GM19193 (cell line): ENCODE data around the gene TCERG1L.

ENCODE experiments used
- POLR2A ChIP-seq: IDR thresholded peaks from 4 replicates; pipeline ENCODE4 v1.6.1; 2011; ENCODE audit not compliant: insufficient read depth, insufficient read length; ENCODE audit errors: extremely low read depth

TCERG1L gene

DNA sequence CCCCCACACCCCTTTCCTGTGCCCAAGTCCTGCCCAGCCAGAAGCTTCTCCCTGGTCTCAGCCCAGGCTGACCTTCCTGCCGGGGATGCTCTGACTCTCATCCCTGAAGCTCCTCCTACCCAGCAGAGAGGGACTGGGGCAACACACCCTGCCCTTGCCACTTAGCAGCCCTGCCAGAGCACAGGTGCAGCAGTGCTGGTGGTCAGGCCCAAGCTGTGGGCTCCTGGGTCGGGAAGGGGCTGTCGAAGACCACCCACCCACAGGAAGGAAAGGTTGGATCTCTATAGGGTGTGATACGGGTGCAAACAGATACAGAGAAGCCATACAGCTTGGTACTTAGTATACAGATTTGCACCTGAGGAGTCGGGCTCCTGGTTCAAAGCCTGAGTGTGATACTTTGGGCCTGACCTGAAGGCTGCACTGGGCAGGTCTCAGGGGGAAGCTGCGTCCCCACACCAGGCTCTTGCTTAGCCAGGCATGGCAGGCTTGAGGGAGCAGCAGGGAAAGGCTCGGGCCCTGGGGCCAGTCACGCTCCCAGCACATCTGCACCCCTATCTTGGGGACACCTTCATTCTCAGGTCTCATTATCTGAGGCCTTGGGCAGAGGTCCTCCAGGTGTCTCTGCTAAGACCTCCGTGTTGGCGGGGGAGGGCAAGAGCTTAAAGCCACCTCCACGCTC lies 47.3 kb downstream of the TCERG1L start:
- TF ChIP-seq POLR2A = no peak

DNA sequence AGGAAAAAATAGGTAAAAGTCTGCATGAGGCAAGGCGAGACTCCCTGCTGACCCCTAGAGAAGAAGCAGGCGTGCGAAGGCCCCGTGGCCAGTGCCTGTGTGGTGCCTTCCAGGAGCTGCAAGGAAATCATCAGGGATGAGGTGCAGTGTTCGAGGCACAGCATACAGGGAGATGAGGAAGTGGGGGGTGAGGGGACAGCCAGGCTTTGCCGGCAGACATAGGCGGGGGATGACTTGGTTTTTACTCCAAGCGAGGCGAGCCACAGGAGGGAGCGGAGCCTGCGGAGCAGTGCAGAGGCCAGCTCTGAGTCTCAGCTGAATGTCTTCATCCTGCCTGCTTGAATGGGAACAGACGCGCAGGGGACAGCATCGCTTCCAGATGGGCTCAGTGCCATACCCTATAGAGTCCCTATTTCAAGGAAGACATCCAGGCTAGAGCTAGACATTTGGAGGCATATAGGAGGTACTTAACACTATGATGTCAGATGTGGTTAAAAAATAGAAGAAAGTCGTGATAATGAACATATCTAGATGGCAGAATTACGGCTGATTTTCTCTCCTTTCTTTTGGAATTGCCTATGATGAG lies 49.5 kb downstream of the TCERG1L start:
- TF ChIP-seq POLR2A = no peak

DNA sequence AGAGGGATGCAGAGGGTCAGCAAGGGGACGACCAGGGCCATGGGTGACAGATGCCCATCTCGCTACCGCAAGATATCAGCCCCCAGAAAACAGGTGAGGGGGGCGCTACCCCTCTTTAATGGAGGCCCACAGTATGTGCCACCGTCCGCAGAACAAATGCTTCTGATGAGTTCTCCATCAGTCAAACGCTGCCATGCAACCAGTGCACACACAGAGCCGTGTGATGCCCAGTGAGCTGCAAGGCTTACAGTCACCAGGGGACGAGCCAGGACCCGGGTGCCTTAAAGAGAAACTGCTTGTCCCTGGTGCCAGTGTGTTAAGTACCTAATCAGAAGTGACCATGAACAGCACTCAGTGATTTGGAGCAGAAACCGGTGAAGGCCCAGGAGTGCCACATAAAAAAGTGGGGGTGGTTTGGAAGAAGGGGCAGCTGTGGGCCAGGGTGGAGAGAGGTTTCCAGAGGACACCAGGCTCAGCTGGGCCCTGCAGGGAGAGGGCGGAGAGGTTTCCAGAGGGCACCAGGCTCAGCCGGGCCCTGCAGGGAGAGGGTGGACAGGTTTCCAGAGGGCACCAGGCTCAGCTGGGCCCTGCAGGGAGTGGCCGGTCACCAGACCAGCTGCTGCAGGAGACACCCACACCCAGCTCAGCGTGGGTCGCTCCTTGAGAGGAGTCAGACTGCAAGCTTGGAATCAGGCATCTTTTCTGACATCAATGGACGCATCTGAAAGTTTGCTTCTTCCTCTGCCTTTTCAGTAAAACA lies 50.9 kb downstream of the TCERG1L start:
- no peak for TF ChIP-seq POLR2A

DNA sequence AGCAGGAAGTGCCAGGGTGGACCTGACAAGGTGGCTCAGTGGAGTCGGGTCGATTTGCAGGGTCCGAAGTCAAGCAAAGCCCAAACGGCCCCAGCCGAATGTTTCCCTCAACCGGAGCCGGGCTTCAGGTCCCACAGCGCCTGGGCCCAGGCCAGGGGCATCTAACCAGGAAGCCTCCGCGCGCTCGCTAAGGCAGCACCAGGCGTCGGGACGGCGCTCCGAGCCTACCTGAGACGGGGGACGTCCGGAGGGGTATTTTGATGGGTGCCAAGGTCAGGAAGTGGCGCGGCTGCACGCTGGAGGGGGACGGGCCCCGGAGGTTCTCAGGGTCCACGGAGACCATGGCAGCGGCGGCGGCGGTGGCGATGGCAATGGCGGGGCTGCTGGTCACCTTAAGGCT lies 51.5 kb downstream of the TCERG1L start:
- no peak for TF ChIP-seq POLR2A

DNA sequence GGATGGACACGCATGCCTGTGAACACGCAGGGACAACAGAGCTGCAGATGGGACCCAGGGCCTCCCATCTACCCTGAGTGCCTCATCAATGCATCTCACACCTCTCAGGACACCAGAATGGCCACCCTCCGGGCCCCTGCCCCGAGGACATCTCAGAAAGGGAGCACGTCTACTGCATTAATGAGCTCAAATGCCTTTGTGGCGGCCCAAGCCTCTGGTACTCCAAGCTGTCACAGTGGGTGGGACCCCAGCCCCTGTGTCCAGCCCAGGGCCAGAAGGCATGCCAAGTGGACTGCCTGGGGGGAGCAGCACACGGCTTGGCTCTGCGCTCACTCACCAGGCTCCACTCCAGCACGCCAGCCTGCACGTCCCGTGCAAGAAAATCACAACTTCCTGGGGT lies 52.0 kb downstream of the TCERG1L start:
- TF ChIP-seq POLR2A = no peak

DNA sequence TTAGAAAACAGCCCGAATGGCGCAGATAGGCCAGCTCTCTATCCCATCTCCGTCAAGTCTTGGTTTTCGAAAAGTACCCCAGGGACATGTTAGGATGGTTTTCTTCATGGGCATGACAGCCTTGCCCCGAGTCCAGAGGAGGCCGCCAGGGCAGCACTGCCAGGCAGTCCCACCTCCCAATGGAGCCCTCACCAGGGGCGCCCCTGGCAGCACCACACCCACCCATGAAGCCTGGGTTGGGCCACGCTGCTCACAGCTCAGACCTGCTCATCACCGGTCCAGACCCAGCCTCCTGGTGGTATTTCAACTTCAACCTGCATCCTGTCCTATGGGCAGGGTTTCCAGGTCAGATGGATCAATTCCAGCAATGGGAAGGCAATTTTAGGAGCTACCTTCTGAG lies 53.3 kb downstream of the TCERG1L start:
- no peak for TF ChIP-seq POLR2A

DNA sequence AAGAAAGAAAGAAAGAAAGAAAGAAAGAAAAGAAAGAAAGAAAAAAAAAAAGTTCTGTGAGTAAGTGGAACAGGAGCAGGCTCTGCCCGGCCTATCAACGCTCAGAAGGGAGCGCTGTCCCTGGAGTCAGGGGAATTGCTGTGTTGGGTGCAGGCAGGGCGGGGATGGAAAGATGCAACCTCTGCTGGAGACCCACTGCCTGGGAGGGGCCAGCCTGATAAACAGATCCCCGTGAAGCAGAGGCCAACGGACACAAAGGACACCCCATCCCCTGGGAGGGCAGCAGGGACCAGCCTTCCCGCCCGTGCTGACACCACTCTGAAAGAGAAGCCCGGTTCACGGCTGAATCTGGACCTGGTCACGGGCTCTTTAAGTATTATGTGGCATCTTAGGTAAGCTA lies 54.5 kb downstream of the TCERG1L start:
- no peak for TF ChIP-seq POLR2A

DNA sequence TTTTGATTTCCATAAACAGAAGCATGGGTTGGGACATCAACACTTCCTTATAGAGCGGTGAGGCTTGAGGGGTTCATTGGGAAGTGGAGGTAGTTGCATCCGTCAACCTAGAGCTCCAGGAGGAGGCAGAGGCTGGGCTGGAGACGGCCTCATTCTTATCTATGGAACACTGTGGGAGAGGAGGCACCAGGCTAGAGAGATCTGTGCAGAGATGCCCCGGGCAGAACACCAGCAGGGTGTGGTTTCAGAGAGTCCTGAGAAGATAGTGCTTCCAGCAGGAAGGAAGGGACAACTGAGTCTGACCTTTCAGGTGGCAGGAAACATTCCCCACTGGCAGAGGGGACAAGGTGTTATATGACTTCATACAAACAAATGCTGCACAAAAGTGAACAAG lies 56.7 kb downstream of the TCERG1L start:
- no peak for TF ChIP-seq POLR2A

DNA sequence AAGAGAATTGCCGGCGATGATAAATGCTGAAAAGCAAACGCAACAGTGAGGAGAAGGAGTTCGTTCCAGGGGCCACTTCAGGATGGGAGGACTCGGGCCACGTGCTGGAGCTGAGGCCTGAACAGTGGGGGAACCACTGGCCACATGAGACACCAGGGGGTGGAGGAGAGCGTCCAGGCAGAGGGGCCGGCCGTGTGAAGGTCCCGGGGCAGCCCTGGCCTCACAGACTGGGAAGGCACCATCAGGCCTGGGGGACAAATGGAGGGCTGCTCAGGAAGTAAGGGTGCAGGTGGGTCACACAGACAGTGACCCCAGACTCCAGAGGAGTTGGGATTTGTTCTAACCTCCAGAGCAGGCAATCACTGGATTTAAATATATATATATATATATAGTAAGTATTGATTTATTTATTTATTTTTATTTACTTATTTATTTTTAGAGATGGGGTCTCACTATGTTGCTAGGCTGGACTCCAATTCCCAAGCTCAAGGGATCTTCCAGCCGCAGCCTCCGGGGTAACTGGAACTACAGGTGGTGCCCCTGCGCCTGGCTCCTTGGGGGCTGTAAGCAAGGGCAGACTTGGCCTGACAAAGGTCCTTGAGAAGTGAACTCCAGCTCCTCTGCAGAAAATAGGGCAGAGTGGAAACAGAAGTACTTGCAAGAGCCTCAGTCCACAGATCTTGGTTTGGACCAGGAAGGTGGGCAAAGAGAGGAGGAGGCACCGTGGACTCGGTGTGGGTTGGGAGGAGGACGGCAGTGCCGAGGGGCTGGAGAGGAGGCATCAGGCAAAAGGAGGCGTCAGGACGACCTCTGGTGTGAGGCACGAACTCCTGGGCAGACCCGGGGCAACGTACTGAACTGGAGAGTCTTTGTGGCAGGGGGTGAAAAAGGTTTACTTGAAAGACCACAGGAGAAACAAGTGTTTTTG lies 57.3 kb downstream of the TCERG1L start:
- TF ChIP-seq POLR2A = no peak

DNA sequence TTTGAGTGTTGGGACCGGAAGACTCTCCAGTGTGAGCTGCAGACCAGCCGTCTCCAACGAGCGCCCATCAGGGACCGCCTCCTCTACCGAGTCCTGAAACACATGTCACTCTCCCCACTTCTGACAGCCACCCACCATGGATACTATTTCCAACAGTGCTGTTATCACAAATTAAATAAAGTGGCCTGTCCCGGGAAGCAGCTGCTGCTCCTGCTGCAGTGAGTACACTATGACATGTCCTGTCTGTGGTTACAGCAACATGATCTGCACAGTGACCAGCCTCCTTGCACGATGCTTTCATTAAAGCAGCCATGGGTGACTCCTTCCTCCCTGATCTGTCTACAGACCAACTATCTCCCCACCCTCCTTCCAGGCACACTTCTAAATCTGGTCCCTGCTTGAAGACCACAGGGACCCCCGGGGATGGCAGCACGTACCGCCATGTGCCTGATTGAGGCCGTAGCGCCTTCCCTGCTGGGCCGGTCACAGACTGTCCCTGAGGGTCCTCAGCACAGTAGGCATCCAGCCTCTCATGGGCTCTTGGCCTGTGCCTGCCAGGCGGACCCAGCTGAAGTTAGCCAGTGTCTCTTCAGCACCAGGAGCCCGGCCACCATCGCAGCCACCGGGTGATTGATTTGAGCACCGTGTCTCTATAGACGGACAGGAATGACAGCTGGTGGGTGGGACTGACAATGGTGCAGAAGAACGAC lies 58.8 kb downstream of the TCERG1L start:
- no peak for TF ChIP-seq POLR2A

DNA sequence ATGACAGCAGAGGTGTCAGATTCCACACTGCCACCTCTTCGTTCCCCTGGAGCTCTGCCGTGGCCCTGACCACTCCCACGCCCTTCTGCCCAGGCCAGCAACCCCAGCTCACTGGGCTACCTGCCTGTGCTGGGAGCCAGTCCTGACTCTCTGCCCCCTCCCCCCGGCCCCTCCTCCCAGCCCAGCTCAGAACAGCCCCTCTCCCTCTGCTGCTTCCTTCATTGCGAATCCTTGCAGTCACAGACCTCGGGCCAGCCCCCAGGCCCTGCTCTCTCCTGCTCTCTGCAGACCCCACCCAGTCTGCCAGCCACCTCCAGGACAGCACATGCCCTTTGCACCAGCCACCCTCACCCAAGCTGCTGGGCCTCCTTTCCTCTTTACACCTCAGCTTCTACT lies 60.4 kb downstream of the TCERG1L start:
- no peak for TF ChIP-seq POLR2A

DNA sequence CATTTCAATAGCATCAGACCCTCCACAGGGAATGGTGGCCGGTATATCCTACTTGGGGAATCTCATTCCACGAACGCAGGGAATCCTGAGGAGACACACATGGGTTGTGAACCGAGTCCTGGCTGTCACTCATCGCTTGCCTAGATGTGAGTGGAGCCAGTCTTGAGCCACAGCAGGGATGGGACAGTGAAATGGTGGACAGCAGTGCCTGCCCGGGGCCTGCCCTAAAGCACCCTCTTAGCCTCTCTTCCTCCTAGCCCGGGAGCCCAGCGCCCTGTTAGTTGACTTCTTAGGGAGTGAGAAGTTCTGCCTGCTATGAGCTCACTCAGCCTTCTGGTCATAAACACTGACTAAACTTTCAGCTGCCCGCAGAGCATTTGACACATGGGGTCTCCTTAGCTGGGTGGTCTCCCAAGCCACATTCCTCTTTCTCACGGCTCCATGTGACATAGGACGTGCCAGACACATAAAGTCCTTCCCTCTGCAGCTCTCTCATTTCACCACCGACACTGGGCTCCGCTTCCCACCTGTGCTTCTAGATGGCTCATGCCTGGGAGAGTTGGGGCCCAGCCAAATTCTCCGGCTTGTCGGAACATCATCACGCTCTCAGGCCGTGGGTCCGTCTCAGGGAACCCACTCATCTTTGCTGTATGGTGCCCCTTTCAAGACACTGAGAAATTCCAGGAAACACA lies 60.9 kb downstream of the TCERG1L start:
- TF ChIP-seq POLR2A = no peak

DNA sequence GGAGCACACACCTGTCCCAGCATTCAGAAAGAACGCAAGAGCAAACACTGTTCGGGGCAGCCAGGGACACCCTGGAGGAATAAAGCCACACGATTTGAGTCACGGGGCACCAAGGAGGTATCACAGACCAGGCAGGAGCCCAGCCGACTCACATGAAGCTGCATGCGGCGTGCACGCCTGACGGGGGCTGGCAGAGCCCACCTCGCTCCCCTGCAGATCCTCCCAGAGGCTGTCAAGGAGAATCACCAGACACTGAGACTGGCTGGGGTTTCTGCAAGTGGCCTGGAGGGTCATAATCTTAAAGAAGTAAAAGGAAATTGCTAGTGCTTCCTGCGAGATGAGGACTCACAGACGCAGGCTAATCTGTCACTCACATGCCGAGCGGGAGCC lies 61.6 kb downstream of the TCERG1L start:
- TF ChIP-seq POLR2A = no peak

DNA sequence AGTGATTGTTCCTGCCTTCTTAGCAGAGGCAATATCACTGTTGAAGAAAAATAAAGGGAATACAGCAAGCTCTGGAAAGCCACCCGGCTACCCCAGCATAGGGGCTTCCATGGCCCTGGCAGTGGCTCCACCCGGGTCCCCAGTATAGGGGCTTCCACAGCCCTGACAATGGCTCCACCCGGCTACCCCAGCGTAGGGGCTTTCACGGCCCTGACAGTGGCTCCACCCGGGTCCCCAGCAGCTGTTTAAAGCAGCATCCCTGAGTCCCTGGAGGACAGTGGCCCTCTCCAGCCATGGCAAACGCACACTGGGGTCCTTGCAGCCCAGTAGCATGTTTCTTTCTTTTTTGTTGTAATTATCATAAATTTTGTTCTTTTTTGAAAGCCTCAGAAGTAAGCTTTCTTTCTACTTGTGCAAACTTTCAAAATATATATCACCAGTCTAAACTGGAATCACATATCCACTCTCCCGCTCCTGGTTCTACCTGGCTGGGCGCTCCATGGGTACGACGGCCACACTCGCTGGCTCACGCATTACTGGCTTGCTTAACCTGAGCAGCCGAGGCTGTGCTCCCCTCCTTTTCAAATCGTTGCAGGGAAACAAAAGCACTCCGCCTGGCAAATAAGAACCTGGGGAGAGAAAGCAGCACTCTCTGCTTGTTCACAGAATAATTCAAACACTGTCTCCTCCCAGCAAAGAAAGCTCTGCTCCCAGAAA lies 62.1 kb downstream of the TCERG1L start:
- TF ChIP-seq POLR2A = no peak
